ENCODE data around the gene ZAP70. TPM values are rescaled to one million over a fixed set of nuclear protein-coding genes. Genes with fewer than 3 reads are reported as not detected.

Gene ZAP70
- total RNA-seq, 2 donors from 2014 or later, result 0.86 to 1.4 TPM

DNA sequence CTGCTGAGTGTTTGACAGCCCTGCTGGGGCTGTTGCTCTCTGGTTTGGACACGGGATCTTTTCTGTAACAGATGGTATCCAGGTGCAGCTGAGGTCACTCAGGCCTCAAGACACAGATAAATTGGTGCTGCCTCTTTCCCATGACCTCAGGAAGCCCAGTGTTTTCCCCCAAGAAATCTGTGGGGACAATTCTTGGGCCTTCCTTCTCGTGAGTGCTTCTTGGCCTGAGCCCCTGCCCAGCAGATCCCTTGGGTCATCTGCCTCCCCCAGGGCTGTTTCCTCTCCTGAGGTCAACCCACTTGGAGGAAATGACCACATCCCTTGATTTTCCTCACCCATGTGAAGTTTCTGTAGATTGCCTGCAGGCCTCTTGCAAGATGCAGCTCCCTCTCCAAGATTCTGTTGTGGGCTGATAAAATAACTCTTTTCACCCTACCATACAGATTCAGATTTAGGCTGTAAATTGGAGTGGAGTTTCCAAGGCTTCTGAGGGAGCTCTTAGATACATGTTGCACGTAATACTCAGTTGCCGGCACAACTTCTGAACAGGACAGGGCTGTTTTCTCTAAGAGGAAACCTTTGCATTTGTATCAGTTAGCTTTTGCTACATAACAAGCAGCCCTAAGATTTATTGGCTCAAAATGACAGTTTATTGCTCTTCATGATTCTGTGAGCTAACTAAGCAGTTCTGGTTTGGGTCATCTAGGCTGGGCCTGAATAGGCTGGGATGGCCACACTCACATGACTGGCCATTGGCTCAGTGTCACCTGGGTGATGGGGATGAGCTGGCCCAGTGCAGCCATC, 13.1 kb downstream of the ZAP70 start:
- Histone ChIP-seq H3K27me3 (no peaks in the 10 kb centered on the region), H3K36me3 (no peaks in the 10 kb centered on the region), H3K27ac (no peak overlapping the region), H3K4me3 (no peak overlapping the region), H3K9me3 (peaks cover 5 to 12% of the 10 kb centered on the region in 2 donors), H3K4me1 (peaks cover 0 to 21% of the 10 kb centered on the region in 2 donors)
- DNase-seq (ENCODE audit: low spot score), result no peak
- TF ChIP-seq, protein P1, sequence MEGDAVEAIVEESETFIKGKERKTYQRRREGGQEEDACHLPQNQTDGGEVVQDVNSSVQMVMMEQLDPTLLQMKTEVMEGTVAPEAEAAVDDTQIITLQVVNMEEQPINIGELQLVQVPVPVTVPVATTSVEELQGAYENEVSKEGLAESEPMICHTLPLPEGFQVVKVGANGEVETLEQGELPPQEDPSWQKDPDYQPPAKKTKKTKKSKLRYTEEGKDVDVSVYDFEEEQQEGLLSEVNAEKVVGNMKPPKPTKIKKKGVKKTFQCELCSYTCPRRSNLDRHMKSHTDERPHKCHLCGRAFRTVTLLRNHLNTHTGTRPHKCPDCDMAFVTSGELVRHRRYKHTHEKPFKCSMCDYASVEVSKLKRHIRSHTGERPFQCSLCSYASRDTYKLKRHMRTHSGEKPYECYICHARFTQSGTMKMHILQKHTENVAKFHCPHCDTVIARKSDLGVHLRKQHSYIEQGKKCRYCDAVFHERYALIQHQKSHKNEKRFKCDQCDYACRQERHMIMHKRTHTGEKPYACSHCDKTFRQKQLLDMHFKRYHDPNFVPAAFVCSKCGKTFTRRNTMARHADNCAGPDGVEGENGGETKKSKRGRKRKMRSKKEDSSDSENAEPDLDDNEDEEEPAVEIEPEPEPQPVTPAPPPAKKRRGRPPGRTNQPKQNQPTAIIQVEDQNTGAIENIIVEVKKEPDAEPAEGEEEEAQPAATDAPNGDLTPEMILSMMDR (IDR thresholded peaks at IDR 0.05), result no peak

DNA sequence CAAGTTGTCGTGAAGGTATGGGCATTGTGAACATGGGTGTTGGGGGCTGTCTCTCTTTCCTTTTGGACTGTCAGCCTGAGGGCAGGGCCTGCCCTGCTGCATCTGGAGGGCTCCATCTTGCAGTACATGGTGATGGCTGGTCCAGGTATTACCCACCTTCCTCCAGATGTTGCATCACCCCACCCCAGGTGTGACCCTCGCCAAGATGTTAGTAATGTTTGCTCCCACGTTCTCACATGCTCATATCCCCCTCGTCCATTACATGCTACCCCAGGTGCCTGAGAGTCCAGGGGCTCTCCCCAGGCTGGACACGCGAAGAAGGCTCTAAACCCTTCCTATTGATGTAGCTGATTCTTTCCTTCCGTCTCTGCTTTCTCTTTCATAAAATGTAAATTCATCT, 13.9 kb downstream of the ZAP70 start:
- no peak for DNase-seq (ENCODE audit: low spot score)
- Histone ChIP-seq H3K36me3 (no peaks in the 10 kb centered on the region), H3K4me3 (no peak overlapping the region), H3K27me3 (no peaks in the 10 kb centered on the region), H3K4me1 (peaks cover 0 to 21% of the 10 kb centered on the region in 2 donors), H3K9me3 (peaks cover 5 to 12% of the 10 kb centered on the region in 2 donors), H3K27ac (no peak overlapping the region)
- TF ChIP-seq, protein P1 (IDR thresholded peaks at IDR 0.05), result no peak

DNA sequence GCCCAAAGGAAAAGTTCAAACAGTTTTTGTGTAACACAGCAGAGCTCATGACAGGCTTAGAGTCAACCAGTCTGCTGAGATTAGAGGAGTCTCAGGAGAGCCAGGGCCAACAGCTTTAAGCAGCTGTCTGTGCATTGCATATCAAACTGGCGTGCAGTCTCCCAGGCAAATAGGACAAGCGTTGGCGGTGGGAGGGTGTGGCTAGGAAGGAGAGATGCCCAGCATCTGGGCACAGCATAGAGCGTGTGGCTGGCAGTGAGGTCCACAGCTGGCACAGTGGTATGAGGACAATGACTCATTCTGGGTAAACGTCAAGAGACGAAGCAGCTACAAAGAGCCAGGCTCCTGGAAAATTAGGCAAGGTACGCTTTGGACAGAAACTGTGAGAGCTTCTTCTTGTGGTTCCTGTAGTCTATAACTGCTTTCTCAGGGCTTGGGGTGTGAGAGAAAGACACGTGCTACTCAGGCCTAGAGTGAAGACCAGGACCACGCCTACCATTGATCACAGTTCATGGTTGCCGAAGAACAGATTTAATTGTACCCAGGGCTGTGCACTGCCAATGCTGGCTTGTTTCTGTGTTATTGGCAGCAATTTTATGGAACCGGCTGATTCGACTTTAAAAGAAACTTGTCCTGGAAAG, 14.8 kb downstream of the ZAP70 start:
- peak overlapping the region; percentile 16 to 48 for H3K27ac ChIP-seq

DNA sequence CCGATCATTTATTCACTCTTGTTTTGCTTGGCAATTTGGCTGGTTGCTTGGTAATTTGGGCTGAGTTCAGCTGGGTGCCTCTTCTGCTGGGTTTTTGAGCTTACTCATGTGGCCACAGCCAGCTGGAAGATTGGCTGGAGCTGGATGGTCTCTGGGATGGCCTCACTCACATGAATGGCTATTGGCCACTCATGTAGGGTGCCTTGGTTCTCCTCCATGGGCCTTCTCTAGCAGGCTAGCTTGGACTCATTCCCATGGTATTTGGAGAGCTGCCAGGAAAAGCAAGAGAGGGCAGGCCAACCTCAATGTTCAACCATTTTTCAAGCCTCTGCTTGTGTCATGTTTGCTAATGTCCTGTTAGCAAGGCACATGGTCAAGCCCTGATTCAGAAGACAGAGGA, 16.9 kb downstream of the ZAP70 start:
- Histone ChIP-seq H3K27me3 (no peaks in the 10 kb centered on the region), H3K4me3 (no peak overlapping the region), H3K36me3 (no peaks in the 10 kb centered on the region), H3K9me3 (peaks cover 5 to 12% of the 10 kb centered on the region in 2 donors), H3K27ac (no peak overlapping the region), H3K4me1 (peaks cover 0 to 21% of the 10 kb centered on the region in 2 donors)
- TF ChIP-seq, protein P1 (IDR thresholded peaks at IDR 0.05), result no peak
- no peak for DNase-seq (ENCODE audit: low spot score)

More for the DNA sequence above, 14.8 kb downstream of the ZAP70 start:
- Histone ChIP-seq H3K9me3 (peaks cover 5 to 12% of the 10 kb centered on the region in 2 donors), H3K4me1 (peaks cover 0 to 21% of the 10 kb centered on the region in 2 donors), H3K4me3 (no peak overlapping the region), H3K27me3 (no peaks in the 10 kb centered on the region), H3K36me3 (no peaks in the 10 kb centered on the region)
- DNase-seq (ENCODE audit: low spot score), result no peak
- TF ChIP-seq, protein P1 (IDR thresholded peaks at IDR 0.05), result no peak

DNA sequence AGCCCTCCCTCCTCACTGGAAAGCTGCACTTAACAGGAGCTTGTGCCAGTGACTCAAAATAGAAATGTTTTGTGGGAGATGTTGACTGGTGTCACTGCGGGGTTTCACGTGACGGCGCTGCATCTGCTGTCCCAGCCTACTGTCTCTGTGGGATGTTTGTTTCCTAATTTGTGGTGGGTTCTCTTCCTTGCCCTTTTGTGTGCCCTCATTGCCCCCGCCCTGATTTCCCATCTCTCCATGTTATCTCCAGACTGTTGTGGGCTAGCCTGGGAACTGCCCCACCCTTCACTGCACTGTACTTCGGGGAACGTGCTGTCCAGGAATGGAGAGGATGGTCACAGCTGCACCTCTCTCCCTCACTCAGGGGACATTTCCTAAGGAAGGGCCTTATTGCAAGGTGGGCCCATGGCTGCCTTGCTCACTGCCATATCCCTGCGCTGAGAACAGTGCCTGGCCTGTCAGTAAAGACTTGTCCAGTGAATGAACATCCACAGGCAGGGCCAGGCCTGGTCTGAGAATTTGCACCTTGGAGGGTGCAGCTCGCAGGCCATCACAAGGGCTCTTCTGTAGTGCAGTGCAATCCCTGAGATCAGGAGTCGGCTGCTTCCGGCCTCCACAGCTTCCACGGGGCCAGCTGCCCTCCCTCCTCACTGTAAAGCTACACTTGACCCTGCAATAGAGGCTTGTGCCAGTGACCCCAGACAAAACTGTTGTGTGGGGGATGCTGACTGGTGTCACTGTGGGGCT, 18.1 kb downstream of the ZAP70 start:
- H3K4me1 ChIP-seq, result peaks cover 0 to 12% of the 10 kb centered on the region in 2 donors
- no peak overlapping the region for H3K27ac ChIP-seq
- H3K36me3 ChIP-seq, result no peaks in the 10 kb centered on the region
- H3K9me3 ChIP-seq, result peaks cover 5 to 12% of the 10 kb centered on the region in 2 donors
- TF ChIP-seq, protein P1 (IDR thresholded peaks at IDR 0.05), result no peak
- no peaks in the 10 kb centered on the region for H3K27me3 ChIP-seq
- DNase-seq (ENCODE audit: low spot score), result no peak
- H3K4me3 ChIP-seq, result no peak overlapping the region

All from right atrium auricular region (tissue), 2 donors.